ENCODE data around the gene CCDC92.

CCDC92 gene

GRCh38 chr12:123942911-123943648 lies 29.6 kb downstream of the CCDC92 start:
- H3K9me2 ChIP-seq (replicated peaks; ENCODE audit: control insufficient read depth, low read length), result no peaks in the 10 kb centered on the region
- H3K4me2 ChIP-seq (ENCODE audit: low read length), result no peak overlapping the region
- no peaks in the 10 kb centered on the region for H4K20me1 ChIP-seq (ENCODE audit: control insufficient read depth, insufficient read depth, low read depth, low read length)
- H3K27me3 ChIP-seq (ENCODE audit: control insufficient read depth, low read length), result no peaks in the 10 kb centered on the region
- no peaks in the 10 kb centered on the region for H3F3A ChIP-seq (ENCODE audit: control insufficient read depth, insufficient read depth)
- no peak overlapping the region for H3K27ac ChIP-seq (ENCODE audit: low read depth, low read length)
- no peak overlapping the region for H3K4me3 ChIP-seq (ENCODE audit: low read length)
- TF ChIP-seq EZH2phosphoT487 (IDR thresholded peaks at IDR 0.05; ENCODE audit: borderline replicate concordance, low read length), result no peak
- no peak for TF ChIP-seq CTCF (IDR thresholded peaks at IDR 0.05; ENCODE audit: low read depth, low read length, poor library complexity, severe bottlenecking)
- H3K4me1 ChIP-seq (ENCODE audit: control insufficient read depth, low read length), result no peaks in the 10 kb centered on the region
- no peaks in the 10 kb centered on the region for H3K79me2 ChIP-seq (ENCODE audit: control insufficient read depth, low read length)
- no peaks in the 10 kb centered on the region for H3K9me3 ChIP-seq (ENCODE audit: control insufficient read depth, insufficient read depth, low read length)
- no peaks in the 10 kb centered on the region for H3K36me3 ChIP-seq (ENCODE audit: control insufficient read depth, low read length)

GRCh38 chr12:123942238-123942653 lies 30.4 kb downstream of the CCDC92 start:
- Histone ChIP-seq H3K4me3 (ENCODE audit: low read length) (no peak overlapping the region), H3K9me3 (ENCODE audit: control insufficient read depth, insufficient read depth, low read length) (no peaks in the 10 kb centered on the region), H3K36me3 (ENCODE audit: control insufficient read depth, low read length) (no peaks in the 10 kb centered on the region), H4K20me1 (ENCODE audit: control insufficient read depth, insufficient read depth, low read depth, low read length) (no peaks in the 10 kb centered on the region), H3K9me2 (replicated peaks; ENCODE audit: control insufficient read depth, low read length) (no peaks in the 10 kb centered on the region), H3F3A (ENCODE audit: control insufficient read depth, insufficient read depth) (no peaks in the 10 kb centered on the region), H3K4me1 (ENCODE audit: control insufficient read depth, low read length) (no peaks in the 10 kb centered on the region), H3K4me2 (ENCODE audit: low read length) (no peak overlapping the region), H3K79me2 (ENCODE audit: control insufficient read depth, low read length) (no peaks in the 10 kb centered on the region), H3K27me3 (ENCODE audit: control insufficient read depth, low read length) (no peaks in the 10 kb centered on the region), H3K27ac (ENCODE audit: low read depth, low read length) (no peak overlapping the region)
- no peak for TF ChIP-seq EZH2phosphoT487 (IDR thresholded peaks at IDR 0.05; ENCODE audit: borderline replicate concordance, low read length)
- no peak for TF ChIP-seq CTCF (IDR thresholded peaks at IDR 0.05; ENCODE audit: low read depth, low read length, poor library complexity, severe bottlenecking)

GRCh38 chr12:123941624-123942237 lies 30.9 kb downstream of the CCDC92 start:
- no peaks in the 10 kb centered on the region for H3K36me3 ChIP-seq (ENCODE audit: control insufficient read depth, low read length)
- no peak overlapping the region for H3K4me3 ChIP-seq (ENCODE audit: low read length)
- H3K4me2 ChIP-seq (ENCODE audit: low read length), result no peak overlapping the region
- H3K9me3 ChIP-seq (ENCODE audit: control insufficient read depth, insufficient read depth, low read length), result no peaks in the 10 kb centered on the region
- no peaks in the 10 kb centered on the region for H3K79me2 ChIP-seq (ENCODE audit: control insufficient read depth, low read length)
- H3F3A ChIP-seq (ENCODE audit: control insufficient read depth, insufficient read depth), result no peaks in the 10 kb centered on the region
- no peaks in the 10 kb centered on the region for H4K20me1 ChIP-seq (ENCODE audit: control insufficient read depth, insufficient read depth, low read depth, low read length)
- TF ChIP-seq CTCF (IDR thresholded peaks at IDR 0.05; ENCODE audit: low read depth, low read length, poor library complexity, severe bottlenecking) (no peak), EZH2phosphoT487 (IDR thresholded peaks at IDR 0.05; ENCODE audit: borderline replicate concordance, low read length) (no peak)
- H3K4me1 ChIP-seq (ENCODE audit: control insufficient read depth, low read length), result no peaks in the 10 kb centered on the region
- H3K27me3 ChIP-seq (ENCODE audit: control insufficient read depth, low read length), result no peaks in the 10 kb centered on the region
- H3K9me2 ChIP-seq (replicated peaks; ENCODE audit: control insufficient read depth, low read length), result no peaks in the 10 kb centered on the region
- H3K27ac ChIP-seq (ENCODE audit: low read depth, low read length), result no peak overlapping the region
